ENCODE data around the gene LARP4B. TPM values are rescaled to one million over a fixed set of nuclear protein-coding genes. Genes with fewer than 3 reads are reported as not detected.
"Not testable (repeated sequence)": the region's sequence is repeated elsewhere in the genome, so short reads cannot be mapped to it uniquely, and the experiment has no call there.

The LARP4B gene
- total RNA-seq, 4 donors from 2014 or later, result 24.9 to 47.5 (median 35.2) TPM

- Histone ChIP-seq H3K4me1 (peaks cover 0 to 18% (median 5%) of the 10 kb centered on the region in 3 donors), H3K4me3 (no peak overlapping the region), H3K27ac (no peak overlapping the region), H3K36me3 (no peaks in the 10 kb centered on the region), H3K9me3 (no peaks in the 10 kb centered on the region), H3K27me3 (no peaks in the 10 kb centered on the region)
- ATAC-seq, result no peak
- WGBS, 2 donors (ENCODE audit: low coverage in 1 of 2), result 66 to 69% methylated on average over 6 to 14 of the region's 15 CpGs
- TF ChIP-seq CTCF (IDR thresholded peaks at IDR 0.05) (no peak), POLR2A (IDR thresholded peaks at IDR 0.05) (no peak), POLR2AphosphoS5 (IDR thresholded peaks at IDR 0.05) (no peak), EP300 (IDR thresholded peaks at IDR 0.05) (no peak)
Measured at GRCh38 chr10:934746-935406, 3.4 kb upstream of the LARP4B start.

- not testable (repeated sequence) for H3K9me3 ChIP-seq, H3K4me3 ChIP-seq, H3K36me3 ChIP-seq, H3K27ac ChIP-seq, H3K27me3 ChIP-seq, ATAC-seq
- 81 to 92% methylated on average over 3 to 6 of the region's 6 CpGs for WGBS, 2 donors (ENCODE audit: low coverage in 1 of 2)
- peaks cover 0 to 26% (median 8%) of the 10 kb centered on the region in 3 donors for H3K4me1 ChIP-seq
Measured at GRCh38 chr10:934165-934564, 2.7 kb upstream of the LARP4B start.

- Histone ChIP-seq H3K27me3 (no peaks in the 10 kb centered on the region), H3K4me1 (peaks cover 0 to 41% (median 11%) of the 10 kb centered on the region in 3 donors), H3K4me3 (peak overlapping the region; percentile 67 to 88), H3K9me3 (no peaks in the 10 kb centered on the region), H3K27ac (peak overlapping the region; percentile 92 to 99 (median 98)), H3K36me3 (no peaks in the 10 kb centered on the region)
- TF ChIP-seq POLR2A (IDR thresholded peaks at IDR 0.05) (no peak), CTCF (IDR thresholded peaks at IDR 0.05) (no peak), EP300 (IDR thresholded peaks at IDR 0.05) (no peak), POLR2AphosphoS5 (IDR thresholded peaks at IDR 0.05) (no peak)
- ATAC-seq, result no peak
- no CpG with 5 or more reads among the region's 28 CpGs for WGBS, 2 donors (ENCODE audit: low coverage in 1 of 2)
Measured at GRCh38 chr10:932589-932988, 1.1 kb upstream of the LARP4B start.

GRCh38 chr10:930625-931325 lies 730 bp downstream of the LARP4B start:
- peaks cover 0 to 59% (median 19%) of the 10 kb centered on the region in 3 donors for H3K4me1 ChIP-seq

More at GRCh38 chr10:930625-931325, 730 bp downstream of the LARP4B start:
- Histone ChIP-seq H3K27me3 (no peaks in the 10 kb centered on the region), H3K27ac (peak overlapping the region; percentile 76 to 99 (median 98)), H3K4me3 (peak overlapping the region; percentile 83 to 88), H3K36me3 (peaks cover 0 to 9% of the 10 kb centered on the region in 2 donors), H3K9me3 (no peaks in the 10 kb centered on the region)
- 0 to 7% methylated on average over 2 to 3 of the region's 63 CpGs for WGBS, 2 donors (ENCODE audit: low coverage in 1 of 2)
- no peak for ATAC-seq
- TF ChIP-seq POLR2A (IDR thresholded peaks at IDR 0.05) (no peak), EP300 (IDR thresholded peaks at IDR 0.05) (no peak), POLR2AphosphoS5 (IDR thresholded peaks at IDR 0.05) (no peak), CTCF (IDR thresholded peaks at IDR 0.05) (no peak)

All from gastroesophageal sphincter (tissue), 4 donors.